ENCODE measurements around the gene RER1.
A peak's percentile ranks its signal among the peaks of the same experiment; 100 is the strongest.

RER1 gene

GRCh38 chr1:2416403-2416802 is 24.8 kb downstream of the RER1 start:
- DNase-seq (ENCODE audit: low read depth, low spot score): peak; percentile 43

GRCh38 chr1:2417083-2417832 is 25.6 kb downstream of the RER1 start:
- DNase-seq (ENCODE audit: low read depth, low spot score): no peak
- no peak overlapping the region for H3K4me3 ChIP-seq (ENCODE audit: low read length)

More at GRCh38 chr1:2416403-2416802, 24.8 kb downstream of the RER1 start:
- H3K4me3 ChIP-seq (ENCODE audit: low read length): peak overlapping the region; percentile 41

GRCh38 chr1:2417833-2418225 is 26.2 kb downstream of the RER1 start:
- no peak for DNase-seq (ENCODE audit: low read depth, low spot score)
- no peak overlapping the region for H3K4me3 ChIP-seq (ENCODE audit: low read length)

GRCh38 chr1:2418791-2419320 is 27.2 kb downstream of the RER1 start:
- no peak for DNase-seq (ENCODE audit: low read depth, low spot score)
- H3K4me3 ChIP-seq (ENCODE audit: low read length): no peak overlapping the region

GRCh38 chr1:2419416-2419815 is 27.8 kb downstream of the RER1 start:
- DNase-seq (ENCODE audit: low read depth, low spot score): no peak
- H3K4me3 ChIP-seq (ENCODE audit: low read length): no peak overlapping the region

GRCh38 chr1:2422523-2422922 is 30.9 kb downstream of the RER1 start:
- H3K4me3 ChIP-seq (ENCODE audit: low read length): no peak overlapping the region
- no peak for DNase-seq (ENCODE audit: low read depth, low spot score)

- no peak for DNase-seq (ENCODE audit: low read depth, low spot score)
- H3K4me3 ChIP-seq (ENCODE audit: low read length): no peak overlapping the region
Measured at GRCh38 chr1:2425892-2426291, 34.3 kb downstream of the RER1 start.

GRCh38 chr1:2426540-2426939 is 34.9 kb downstream of the RER1 start:
- DNase-seq (ENCODE audit: low read depth, low spot score): no peak
- H3K4me3 ChIP-seq (ENCODE audit: low read length): no peak overlapping the region

GRCh38 chr1:2427051-2427450 is 35.4 kb downstream of the RER1 start:
- H3K4me3 ChIP-seq (ENCODE audit: low read length): no peak overlapping the region
- no peak for DNase-seq (ENCODE audit: low read depth, low spot score)

- H3K4me3 ChIP-seq (ENCODE audit: low read length): no peak overlapping the region
- DNase-seq (ENCODE audit: low read depth, low spot score): no peak
Measured at GRCh38 chr1:2427976-2428375, 36.3 kb downstream of the RER1 start.

GRCh38 chr1:2428490-2428889 is 36.8 kb downstream of the RER1 start:
- DNase-seq (ENCODE audit: low read depth, low spot score): no peak

GRCh38 chr1:2429780-2430591 is 38.3 kb downstream of the RER1 start:
- no peak overlapping the region for H3K4me3 ChIP-seq (ENCODE audit: low read length)
- DNase-seq (ENCODE audit: low read depth, low spot score): no peak

More at GRCh38 chr1:2428490-2428889, 36.8 kb downstream of the RER1 start:
- H3K4me3 ChIP-seq (ENCODE audit: low read length): no peak overlapping the region

- DNase-seq (ENCODE audit: low read depth, low spot score): no peak
- no peak overlapping the region for H3K4me3 ChIP-seq (ENCODE audit: low read length)
Measured at GRCh38 chr1:2430592-2430973, 38.9 kb downstream of the RER1 start.

- H3K4me3 ChIP-seq (ENCODE audit: low read length): no peak overlapping the region
- DNase-seq (ENCODE audit: low read depth, low spot score): no peak
Measured at GRCh38 chr1:2431103-2431502, 39.5 kb downstream of the RER1 start.

- DNase-seq (ENCODE audit: low read depth, low spot score): no peak
- H3K4me3 ChIP-seq (ENCODE audit: low read length): no peak overlapping the region
Measured at GRCh38 chr1:2431518-2431917, 39.9 kb downstream of the RER1 start.

GRCh38 chr1:2432441-2432844 is 40.8 kb downstream of the RER1 start:
- DNase-seq (ENCODE audit: low read depth, low spot score): no peak
- no peak overlapping the region for H3K4me3 ChIP-seq (ENCODE audit: low read length)

GRCh38 chr1:2433196-2433595 is 41.6 kb downstream of the RER1 start:
- DNase-seq (ENCODE audit: low read depth, low spot score): no peak
- no peak overlapping the region for H3K4me3 ChIP-seq (ENCODE audit: low read length)

GRCh38 chr1:2433936-2434655 is 42.5 kb downstream of the RER1 start:
- no peak for DNase-seq (ENCODE audit: low read depth, low spot score)
- no peak overlapping the region for H3K4me3 ChIP-seq (ENCODE audit: low read length)

GRCh38 chr1:2435091-2435490 is 43.5 kb downstream of the RER1 start:
- H3K4me3 ChIP-seq (ENCODE audit: low read length): no peak overlapping the region
- DNase-seq (ENCODE audit: low read depth, low spot score): no peak
